Right cardiac atrium (tissue), 5 donors: Measurements from ENCODE around the gene SUCLG2. TPM values are rescaled to one million over a fixed set of nuclear protein-coding genes. Genes with fewer than 3 reads are reported as not detected.
"Not testable (repeated sequence)": the region's sequence is repeated elsewhere in the genome, so short reads cannot be mapped to it uniquely, and the experiment has no call there.

Experiments used
- ATAC-seq, 2 donors: fragments of 200-7000 bp; cut with Tn5 transposase; one replicate each; pipeline versions ENCODE4 v1.8.0 to v1.9.1; 2020; ENCODE audit warnings: moderate library complexity in 2 of 2, mild to moderate bottlenecking in 1 of 2
- DNase-seq, 3 donors: peaks; one replicate each; pipeline ENCODE4 v3.0.0-alpha.2; 2020
- H3K27ac ChIP-seq: one replicate; pipeline ENCODE4 v1.5.1; 2013; ENCODE audit warnings: mild to moderate bottlenecking, low read length, control low read depth, moderate library complexity
- H3K27me3 ChIP-seq: one replicate; pipeline ENCODE4 v1.6.1; 2013; ENCODE audit not compliant: control insufficient read depth, insufficient read depth
- H3K4me1 ChIP-seq: one replicate; pipeline ENCODE4 v1.6.1; 2013; ENCODE audit warnings: low read length; ENCODE audit not compliant: control insufficient read depth, insufficient read depth
- H3K4me3 ChIP-seq: one replicate; pipeline ENCODE4 v1.5.1; 2013; ENCODE audit warnings: low read length, control low read depth
- H3K9me3 ChIP-seq: one replicate; pipeline ENCODE4 v1.6.1; 2013; ENCODE audit warnings: low read length; ENCODE audit not compliant: control insufficient read depth
- WGBS: extraction: QIAGEN DNeasy Blood & Tissue Kit; methylation state at CpG from one replicate; pipeline ENCODE4 v1.1.7; 2013; 5-methylcytosine and 5-hydroxymethylcytosine counted together
- intact Hi-C, 4 donors: fragments of 100-400 bp; cut with DNase I; formaldehyde crosslinking; loops; one replicate each; pipeline versions ENCODE4 v1.11.0 to v1.14.0; 2022 to 2023
- polyA plus RNA-seq: library from polyadenylated mRNA; stranded (reverse); fragments of 200-250 nt; gene quantifications from one replicate; pipeline ENCODE4 v1.2.3, GENCODE V29; 2013
- total RNA-seq, 4 donors: library from RNA; stranded (reverse); fragmentation: NEBNext Ultra II Directional; extraction: Animal tissue kit (Norgen Biotek cat#: 25700); gene quantifications; one replicate each; pipeline ENCODE4 v1.2.1, GENCODE V29; 2021
- donor health status: healthy with polysubstance abuse.
- donor health status: DM: no; HTN: yes; CAD: no.
- donor health status: DM: no; HTN: no; CAD: no.
- donor health status: DM: no; HTN: yes; CAD: no; lungs with severe emphysema.
- donor health status: DM: yes; HTN: yes; CAD: no.

SUCLG2 gene
- total and polyA plus RNA-seq, 5 donors, result 50.6 to 84.8 (median 73.0) TPM

GRCh38 chr3:67561667-67562394 is 92.6 kb downstream of the SUCLG2 start:
- DNase-seq (no peak), ATAC-seq (no peak)
- Histone ChIP-seq H3K9me3 (no peaks in the 10 kb centered on the region), H3K27ac (no peak overlapping the region), H3K4me1 (no peaks in the 10 kb centered on the region), H3K27me3 (no peaks in the 10 kb centered on the region), H3K4me3 (no peak overlapping the region)
- intact Hi-C loops, result no loop called here
- WGBS, result 89% methylated on average over 2 of the region's 2 CpGs

DNA sequence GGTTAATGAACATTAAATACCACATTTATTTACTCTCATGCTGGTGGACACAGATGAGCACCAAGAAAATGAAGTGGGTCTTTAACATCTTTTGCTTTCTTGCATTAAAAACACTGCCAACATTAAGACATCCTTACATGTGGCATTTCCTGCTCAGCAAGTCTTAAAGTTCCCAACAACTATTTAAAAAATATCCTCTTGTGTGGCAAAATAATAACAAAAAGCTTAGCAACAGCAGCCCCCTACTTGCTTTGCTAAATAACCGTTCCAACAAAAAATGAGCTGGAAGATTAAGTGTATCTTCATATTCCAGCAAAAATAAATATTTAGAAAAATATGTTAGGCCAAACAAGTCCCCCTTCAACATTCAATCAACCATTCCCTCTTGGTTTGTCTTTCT is 93.1 kb downstream of the SUCLG2 start:
- 33% methylated on average over 1 of the region's 1 CpG for WGBS

DNA sequence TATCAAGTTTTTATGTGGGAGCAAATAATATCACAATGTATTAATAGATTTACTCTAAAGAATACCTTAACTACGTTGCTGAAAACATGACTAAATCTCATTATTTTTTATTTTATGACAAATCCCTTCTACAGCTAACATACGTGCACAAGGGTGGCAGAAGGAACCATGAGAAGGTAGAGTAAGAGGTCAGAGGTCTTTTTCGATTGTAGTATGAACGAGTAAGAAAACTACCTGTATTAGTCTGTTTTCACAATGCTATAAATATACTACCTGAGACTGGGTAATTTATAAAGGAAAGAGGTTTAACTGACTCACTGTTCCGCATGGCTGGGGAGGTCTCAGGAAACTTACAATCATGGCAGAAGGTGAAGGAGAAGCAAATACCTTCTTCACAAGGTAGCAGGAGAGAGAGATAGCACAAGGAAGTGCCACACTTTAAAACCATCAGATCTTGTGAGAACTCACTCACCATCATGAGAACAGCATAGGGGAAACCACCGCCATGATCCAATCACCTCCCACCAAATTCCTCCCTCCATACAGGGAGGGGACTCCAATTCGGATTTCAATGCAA is 95.3 kb downstream of the SUCLG2 start:
- WGBS, result 95% methylated on average over 7 of the region's 7 CpGs
- H3K27me3 ChIP-seq, result no peaks in the 10 kb centered on the region
- ATAC-seq, result no peak
- H3K4me3 ChIP-seq, result no peak overlapping the region
- no peak overlapping the region for H3K27ac ChIP-seq
- intact Hi-C loops, result no loop called here
- no peaks in the 10 kb centered on the region for H3K9me3 ChIP-seq
- no peak for DNase-seq
- no peaks in the 10 kb centered on the region for H3K4me1 ChIP-seq

More for the DNA sequence above, 93.1 kb downstream of the SUCLG2 start:
- no peak for ATAC-seq
- intact Hi-C loops, result no loop called here
- no peak for DNase-seq
- H3K4me1 ChIP-seq, result no peaks in the 10 kb centered on the region
- no peaks in the 10 kb centered on the region for H3K9me3 ChIP-seq
- no peak overlapping the region for H3K27ac ChIP-seq
- no peak overlapping the region for H3K4me3 ChIP-seq
- no peaks in the 10 kb centered on the region for H3K27me3 ChIP-seq

- Histone ChIP-seq H3K27ac (no peak overlapping the region), H3K4me3 (no peak overlapping the region), H3K4me1 (no peaks in the 10 kb centered on the region), H3K27me3 (no peaks in the 10 kb centered on the region), H3K9me3 (no peaks in the 10 kb centered on the region)
- ATAC-seq (peak in 1 of 2 donors; percentile 62), DNase-seq (no peak)
- intact Hi-C loops, result no loop called here
- WGBS, result 59% methylated on average over 4 of the region's 4 CpGs
These were observed 96.0 kb downstream of the SUCLG2 start for GRCh38 chr3:67558426-67558825.

- no peaks in the 10 kb centered on the region for H3K4me1 ChIP-seq
- WGBS, result 89% methylated on average over 3 of the region's 3 CpGs
- no peak overlapping the region for H3K27ac ChIP-seq
- no peak overlapping the region for H3K4me3 ChIP-seq
- ATAC-seq (no peak), DNase-seq (no peak)
- no peaks in the 10 kb centered on the region for H3K9me3 ChIP-seq
- no peaks in the 10 kb centered on the region for H3K27me3 ChIP-seq
- intact Hi-C loops, result no loop called here
These were observed 96.5 kb downstream of the SUCLG2 start for GRCh38 chr3:67557848-67558355.

DNA sequence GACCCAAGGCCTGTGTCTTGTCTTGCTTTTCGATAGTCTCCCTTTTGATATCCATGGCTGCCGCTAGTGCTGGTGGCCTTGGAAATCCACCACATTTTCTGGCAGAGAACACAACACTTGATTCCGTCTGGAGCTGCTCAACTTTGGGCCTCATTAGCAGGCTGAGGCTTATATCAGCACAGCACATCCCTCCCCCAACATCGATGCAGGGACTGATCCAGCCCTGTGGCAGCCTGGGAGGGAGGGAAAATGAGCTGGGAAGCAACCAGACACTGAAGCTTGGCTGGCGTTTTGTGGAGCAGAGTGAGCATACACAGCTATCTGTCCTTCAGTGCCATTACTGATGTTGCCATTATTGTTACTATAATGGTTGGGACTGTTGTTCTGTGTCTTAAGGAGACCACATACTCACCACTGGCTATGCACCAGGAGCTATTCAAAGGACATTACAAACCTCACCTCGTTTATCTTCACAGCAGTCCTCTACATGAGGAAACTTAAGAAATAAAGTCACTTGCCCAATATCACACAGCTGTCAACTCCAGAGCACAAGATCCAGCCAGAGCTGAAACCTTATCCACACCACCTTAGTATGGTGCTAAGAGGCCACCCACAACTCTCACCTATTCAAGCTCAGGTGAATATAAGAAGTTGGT is 102.9 kb downstream of the SUCLG2 start:
- Histone ChIP-seq H3K9me3 (no peaks in the 10 kb centered on the region), H3K4me1 (no peaks in the 10 kb centered on the region), H3K4me3 (no peak overlapping the region), H3K27me3 (no peaks in the 10 kb centered on the region), H3K27ac (no peak overlapping the region)
- no peak for DNase-seq
- ATAC-seq, result no peak
- WGBS, result 68% methylated on average over 6 of the region's 6 CpGs
- intact Hi-C loops, result no loop called here

DNA sequence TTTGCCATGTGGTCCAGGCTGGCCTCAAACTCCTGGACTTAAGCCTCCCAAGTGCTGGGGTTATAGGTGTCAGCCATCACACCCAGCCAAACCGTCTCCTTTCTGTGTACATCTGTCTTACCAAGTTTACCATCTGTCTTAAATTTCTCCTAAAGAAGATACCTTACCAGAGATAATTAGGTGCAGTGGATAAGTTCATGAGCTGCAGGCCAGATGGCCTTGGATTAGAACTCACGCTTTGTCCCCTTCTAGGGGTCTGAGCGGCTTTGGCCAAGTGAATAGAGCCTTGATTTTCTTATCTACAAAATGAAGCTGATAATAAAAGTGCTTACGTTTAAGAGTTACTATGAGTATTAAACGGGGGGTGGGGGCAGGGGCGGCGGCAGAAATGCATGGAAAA is 103.9 kb downstream of the SUCLG2 start:
- no peak overlapping the region for H3K4me3 ChIP-seq
- intact Hi-C loops, result no loop called here
- no peaks in the 10 kb centered on the region for H3K9me3 ChIP-seq
- H3K27ac ChIP-seq, result no peak overlapping the region
- WGBS, result 85% methylated on average over 7 of the region's 7 CpGs
- no peak for DNase-seq
- H3K4me1 ChIP-seq, result no peaks in the 10 kb centered on the region
- ATAC-seq, result no peak
- no peaks in the 10 kb centered on the region for H3K27me3 ChIP-seq

DNA sequence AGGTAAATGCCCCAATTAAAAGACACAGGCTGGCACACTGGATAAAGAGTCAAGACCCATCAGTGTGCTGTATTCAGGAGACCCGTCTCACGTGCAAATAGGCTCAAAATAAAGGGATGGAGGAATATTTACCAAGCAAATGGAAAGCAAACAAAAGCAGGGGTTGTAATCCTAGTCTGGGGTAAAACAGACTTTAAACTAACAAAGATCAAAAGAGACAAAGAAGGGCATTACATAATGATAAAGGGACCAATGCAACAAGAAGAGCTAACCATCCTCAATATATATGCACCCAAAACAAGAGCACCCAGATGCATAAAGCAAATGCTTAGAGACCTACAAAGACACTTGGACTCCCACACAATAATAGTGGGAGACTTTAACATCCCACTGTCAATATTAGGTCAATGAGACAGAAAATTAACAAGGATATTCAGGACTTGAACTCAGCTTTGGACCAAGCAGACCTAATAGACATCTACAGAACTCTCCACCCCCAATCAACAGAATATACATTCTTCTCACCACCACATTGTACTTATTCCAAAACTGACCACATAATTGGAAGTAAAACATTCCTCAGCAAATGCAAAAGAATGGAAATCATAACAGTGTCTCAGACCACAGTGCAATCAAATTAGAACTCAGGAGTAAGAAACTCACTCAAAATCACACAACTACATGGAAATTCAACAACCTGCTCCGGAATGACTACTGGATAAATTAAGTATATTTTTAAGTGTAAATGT is 111.7 kb downstream of the SUCLG2 start:
- H3K9me3 ChIP-seq, intact Hi-C loops, DNase-seq, ATAC-seq, H3K27ac ChIP-seq, H3K4me1 ChIP-seq, H3K4me3 ChIP-seq, H3K27me3 ChIP-seq: not testable (repeated sequence)
- WGBS, result 98% methylated on average over 3 of the region's 3 CpGs

DNA sequence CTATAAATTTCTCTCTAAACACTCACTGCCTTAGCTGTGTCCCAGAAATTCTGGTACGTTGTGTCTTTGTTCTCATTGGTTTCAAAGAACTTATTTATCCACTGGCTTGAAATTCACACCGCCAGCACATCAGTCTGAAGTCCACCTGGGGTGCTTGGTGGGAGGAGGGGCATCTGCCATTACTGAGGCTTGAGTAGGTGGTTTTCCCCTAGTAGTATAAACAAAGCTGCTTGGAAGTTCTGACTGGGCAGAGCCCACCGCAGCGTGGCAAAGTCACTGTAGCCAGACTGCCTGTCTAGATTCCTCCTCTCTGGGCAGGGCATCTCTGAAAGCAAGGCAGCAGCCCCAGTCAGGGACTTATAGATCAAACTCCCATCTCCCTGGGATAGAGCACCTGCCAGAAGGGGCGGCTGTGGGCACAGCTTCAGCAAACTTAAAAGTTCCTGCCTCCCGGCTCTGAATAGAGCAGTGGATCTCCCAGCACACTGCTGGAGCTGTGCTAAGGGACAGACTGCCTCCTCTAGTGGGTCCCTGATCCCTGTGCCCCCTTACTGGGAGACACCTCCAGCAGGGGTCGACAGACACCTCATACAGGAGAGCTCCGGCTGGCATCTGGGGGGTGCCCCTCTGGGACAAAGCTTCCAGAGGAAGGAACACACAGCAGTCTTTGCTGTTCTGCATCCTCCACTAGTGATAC is 114.1 kb downstream of the SUCLG2 start:
- DNase-seq (no peak), ATAC-seq (no peak)
- peaks cover 4% of the 10 kb centered on the region for H3K4me1 ChIP-seq
- H3K4me3 ChIP-seq, result no peak overlapping the region
- no peaks in the 10 kb centered on the region for H3K27me3 ChIP-seq
- H3K9me3 ChIP-seq, result no peaks in the 10 kb centered on the region
- intact Hi-C loops, result no loop called here
- WGBS, result 83% methylated on average over 8 of the region's 8 CpGs
- H3K27ac ChIP-seq, result no peak overlapping the region

DNA sequence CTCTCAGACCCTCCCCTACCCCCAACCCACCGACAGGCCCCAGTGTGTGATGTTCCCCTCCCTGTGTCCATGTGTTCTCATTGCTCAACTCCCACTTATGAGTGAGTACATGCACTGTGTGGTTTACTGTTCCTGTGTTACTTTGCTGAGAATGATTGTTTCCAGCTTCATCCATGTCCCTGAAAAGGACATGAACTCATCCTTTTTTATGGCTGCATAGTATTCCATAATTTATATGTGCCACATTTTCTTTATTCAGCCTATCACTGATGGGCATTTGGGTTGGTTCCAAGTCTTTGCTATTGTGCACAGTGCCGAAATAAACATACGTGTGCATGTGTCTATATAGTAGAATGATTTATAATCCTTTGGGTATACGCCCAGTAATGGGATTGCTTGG is 117.2 kb downstream of the SUCLG2 start:
- ATAC-seq, H3K4me1 ChIP-seq, intact Hi-C loops, H3K27ac ChIP-seq, DNase-seq, H3K27me3 ChIP-seq, H3K4me3 ChIP-seq, H3K9me3 ChIP-seq: not testable (repeated sequence)
- WGBS, result 98% methylated on average over 4 of the region's 4 CpGs
